PC-9 (cell line): ENCODE results near the gene PRDM16. TPM values are rescaled to one million over a fixed set of nuclear protein-coding genes. Genes with fewer than 3 reads are reported as not detected.

ENCODE experiments used
- BruUV-seq: library from RNA; stranded (reverse); fragments of 400-500 nt; replicated peaks from 2 replicates; lab custom pipeline; 2021; lab: Mats Ljungman, UMichigan
- CTCF ChIA-PET: fragments of 300-600 bp; sonication (Branson Sonifier 250); formaldehyde crosslinking; loops from one replicate; lab custom pipeline; 2022; ENCODE audit warnings: antibody characterized with exemption; lab: Charles Lee
- POLR2A ChIA-PET: fragments of 300-600 bp; sonication (Branson Sonifier 250); formaldehyde crosslinking; loops from one replicate; lab custom pipeline; 2022; ENCODE audit warnings: antibody characterized with exemption; ENCODE audit not compliant: unreplicated experiment; lab: Charles Lee
- DNase-seq, 2 experiments: peaks; one replicate each; pipeline versions ENCODE4 v3.0.0 to v3.0.0-alpha.2; 2015 to 2022; ENCODE audit warnings: mixed read lengths in 1 of 2
- H2AFZ ChIP-seq: fragments of 200-600 bp; sonication (generic); 2 replicates; pipeline ENCODE4 v1.8.1; 2017; ENCODE audit warnings: antibody characterized with exemption
- H3F3A ChIP-seq: fragments of 200-600 bp; sonication (generic); 2 replicates; pipeline ENCODE4 v1.8.1; 2017; ENCODE audit warnings: antibody characterized with exemption, mild to moderate bottlenecking, low read depth; ENCODE audit not compliant: insufficient read depth
- H3K27ac ChIP-seq: fragments of 200-600 bp; sonication (generic); 2 replicates; pipeline ENCODE4 v1.6.1; 2016; ENCODE audit warnings: mixed run types
- H3K27me3 ChIP-seq: fragments of 200-600 bp; sonication (generic); 2 replicates; pipeline ENCODE4 v1.6.1; 2016; ENCODE audit warnings: low read depth, mixed run types; ENCODE audit not compliant: insufficient read depth
- H3K36me3 ChIP-seq: fragments of 200-600 bp; sonication (generic); 2 replicates; pipeline ENCODE4 v1.6.1; 2016; ENCODE audit warnings: low read depth, mixed run types
- H3K4me1 ChIP-seq: fragments of 200-600 bp; sonication (generic); replicated peaks from 2 replicates; pipeline ENCODE4 v1.6.1; 2016; ENCODE audit warnings: mixed run types; ENCODE audit not compliant: insufficient read depth
- H3K4me2 ChIP-seq: fragments of 200-600 bp; sonication (generic); 2 replicates; pipeline ENCODE4 v1.6.1; 2017; ENCODE audit warnings: mixed run types
- H3K4me3 ChIP-seq: fragments of 200-600 bp; sonication (generic); 2 replicates; pipeline ENCODE4 v1.6.1; 2016; ENCODE audit warnings: mixed run types
- H3K79me2 ChIP-seq: fragments of 200-600 bp; sonication (generic); 2 replicates; pipeline ENCODE4 v1.6.1; 2017; ENCODE audit warnings: low read depth, mixed run types
- H3K9me2 ChIP-seq: fragments of 200-600 bp; sonication (generic); 2 replicates; pipeline ENCODE4 v1.8.1; 2017; ENCODE audit warnings: mild to moderate bottlenecking; ENCODE audit not compliant: insufficient read depth
- H3K9me3 ChIP-seq: fragments of 200-600 bp; sonication (generic); 2 replicates; pipeline ENCODE4 v1.8.1; 2016; ENCODE audit warnings: low read depth; ENCODE audit not compliant: insufficient read depth
- H4K20me1 ChIP-seq: fragments of 200-600 bp; sonication (generic); 2 replicates; pipeline ENCODE4 v1.8.1; 2017; ENCODE audit not compliant: insufficient read depth
- CTCF ChIP-seq: fragments of 200-600 bp; sonication (generic); conservative IDR thresholded peaks from 2 replicates; pipeline ENCODE4 v1.6.1; 2017; ENCODE audit warnings: mixed run types, antibody characterized with exemption, mild to moderate bottlenecking, moderate library complexity
- EZH2 ChIP-seq: fragments of 200-600 bp; sonication (generic); IDR thresholded peaks from 2 replicates; pipeline ENCODE4 v1.8.0; 2017; ENCODE audit warnings: antibody characterized with exemption, low read depth
- intact Hi-C: fragments of 100-400 bp; cut with micrococcal nuclease; formaldehyde crosslinking; loops from one replicate; pipeline ENCODE4 v1.10.0; 2022; ENCODE audit not compliant: unreplicated experiment
- total RNA-seq: library from RNA; stranded (reverse); gene quantifications from 2 replicates; pipeline ENCODE4 v1.2.3, GENCODE V29; 2021

Gene PRDM16
- total RNA-seq, 1 experiment from 2014 or later, result not detected

DNA sequence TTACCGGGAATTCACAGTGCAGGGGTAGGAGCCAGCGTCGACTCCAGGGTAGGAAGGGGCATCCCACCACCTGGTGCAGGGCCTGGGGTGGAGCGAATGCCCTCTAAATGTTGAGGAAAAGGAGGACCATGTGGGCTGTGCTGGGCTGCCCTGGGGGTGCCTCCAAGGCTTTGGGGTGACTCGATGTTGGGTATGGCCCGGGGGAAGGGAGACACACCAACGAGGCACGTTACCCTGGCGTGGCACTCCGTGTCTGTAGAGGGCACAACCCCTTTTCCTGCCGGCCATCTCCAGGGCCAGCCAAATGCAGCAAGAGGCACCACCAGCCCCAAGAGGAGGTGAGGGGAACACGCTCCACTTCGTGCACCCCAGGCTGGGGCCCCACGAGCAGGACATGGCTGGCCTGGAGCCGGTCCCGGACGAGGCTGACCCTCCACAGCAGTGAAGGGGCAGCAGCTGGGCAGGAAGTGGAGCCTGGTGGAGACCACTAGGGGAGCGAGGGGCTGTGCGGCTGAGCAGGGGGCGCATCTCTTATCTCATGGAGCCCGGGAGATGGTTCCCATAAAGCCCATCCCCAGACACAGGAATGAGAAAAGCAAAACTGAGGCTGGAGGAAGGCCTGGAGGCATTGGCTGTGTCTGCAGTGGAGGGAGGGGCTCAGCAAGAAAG lies 36.5 kb upstream of the PRDM16 start:
- intact Hi-C loops, result no loop called here
- DNase-seq, result no peak
- no peak overlapping the region for H3K4me3 ChIP-seq
- ChIA-PET CTCF (no interaction called here), POLR2A (no interaction called here)
- H3K27me3 ChIP-seq, result peaks cover 97% of the 10 kb centered on the region
- no peaks in the 10 kb centered on the region for H3K9me3 ChIP-seq
- no peaks in the 10 kb centered on the region for H3K36me3 ChIP-seq
- no peak overlapping the region for H3K4me2 ChIP-seq
- no TSS peak for BruUV-seq
- H3F3A ChIP-seq, result no peaks in the 10 kb centered on the region
- no peaks in the 10 kb centered on the region for H3K4me1 ChIP-seq
- TF ChIP-seq CTCF, result no peak
- H3K27ac ChIP-seq, result no peak overlapping the region
- H3K79me2 ChIP-seq, result no peaks in the 10 kb centered on the region
- H3K9me2 ChIP-seq, result no peaks in the 10 kb centered on the region
- H4K20me1 ChIP-seq, result no peaks in the 10 kb centered on the region
- no peak overlapping the region for H2AFZ ChIP-seq

DNA sequence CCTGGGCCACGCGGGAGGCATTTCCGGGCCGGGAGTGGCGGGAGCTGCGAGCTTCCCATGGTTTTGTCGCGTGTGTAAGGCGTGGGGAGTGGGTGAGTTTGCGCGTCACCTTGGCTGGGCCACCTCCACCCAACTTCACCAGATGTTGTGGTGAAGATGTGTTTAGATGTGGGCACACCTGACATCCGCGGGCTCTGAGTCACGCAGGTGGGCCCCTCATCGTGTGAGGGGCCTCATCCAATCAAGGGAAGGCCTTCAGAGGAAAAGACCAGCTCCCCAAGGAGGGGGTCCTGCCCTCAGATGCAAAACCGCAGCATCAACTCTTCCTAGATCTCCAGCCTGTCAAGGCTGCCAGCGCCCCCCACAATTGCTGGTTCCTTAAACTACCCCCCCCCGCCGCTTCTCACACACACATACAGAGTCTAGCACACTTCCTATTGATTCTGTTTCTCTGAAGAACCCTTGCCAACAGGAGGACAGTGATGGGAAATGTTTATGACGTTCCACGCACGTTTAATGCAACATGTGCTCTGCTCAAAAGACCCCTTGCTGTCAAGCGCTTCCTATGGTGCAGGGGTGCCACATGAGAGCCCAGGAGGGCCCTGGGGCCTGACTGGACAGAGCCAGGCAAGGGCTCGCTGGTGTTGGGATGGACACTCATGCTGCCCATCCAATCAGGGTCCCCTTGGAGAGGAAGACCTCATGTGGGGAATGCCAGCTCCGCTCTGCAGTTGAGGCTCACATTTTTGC lies 35.8 kb upstream of the PRDM16 start:
- no peak overlapping the region for H3K4me3 ChIP-seq
- H3K27me3 ChIP-seq, result peaks cover 97% of the 10 kb centered on the region
- H3K27ac ChIP-seq, result no peak overlapping the region
- H4K20me1 ChIP-seq, result no peaks in the 10 kb centered on the region
- H3K9me2 ChIP-seq, result no peaks in the 10 kb centered on the region
- H3K9me3 ChIP-seq, result no peaks in the 10 kb centered on the region
- no peak overlapping the region for H2AFZ ChIP-seq
- ChIA-PET POLR2A (interaction anchor here (0.7 kb wide), 1 partner anchor 313 kb away, joined by 16 read pairs; no protein-coding TSS in a partner anchor), CTCF (no interaction called here)
- H3K4me1 ChIP-seq, result no peaks in the 10 kb centered on the region
- H3K36me3 ChIP-seq, result no peaks in the 10 kb centered on the region
- no TSS peak for BruUV-seq
- H3K79me2 ChIP-seq, result no peaks in the 10 kb centered on the region
- no peak overlapping the region for H3K4me2 ChIP-seq
- intact Hi-C loops, result no loop called here
- H3F3A ChIP-seq, result no peaks in the 10 kb centered on the region
- DNase-seq, result no peak
- TF ChIP-seq CTCF, result no peak
- no peak for TF ChIP-seq EZH2

- Histone ChIP-seq H3K79me2 (no peaks in the 10 kb centered on the region), H3K4me3 (no peak overlapping the region), H3K4me2 (no peak overlapping the region), H3K27me3 (peaks cover 97% of the 10 kb centered on the region), H3K36me3 (no peaks in the 10 kb centered on the region), H3K9me2 (no peaks in the 10 kb centered on the region), H3K9me3 (no peaks in the 10 kb centered on the region), H4K20me1 (no peaks in the 10 kb centered on the region), H3K4me1 (no peaks in the 10 kb centered on the region), H2AFZ (no peak overlapping the region), H3F3A (no peaks in the 10 kb centered on the region), H3K27ac (no peak overlapping the region)
- intact Hi-C loops, result no loop called here
- no TSS peak for BruUV-seq
- ChIA-PET CTCF (no interaction called here), POLR2A (interaction anchor here (0.7 kb wide), 1 partner anchor 312 kb away, joined by 16 read pairs; no protein-coding TSS in a partner anchor)
- TF ChIP-seq CTCF (no peak), EZH2 (no peak)
- no peak for DNase-seq
These were observed 35.3 kb upstream of the PRDM16 start for GRCh38 chr1:3033790-3034090.
